NCI-H2171 treated with DMSO at 0.1 percent for 48 hours (cell line): ENCODE data around the gene PROZ.
"Not testable (repeated sequence)": the region's sequence is repeated elsewhere in the genome, so short reads cannot be mapped to it uniquely, and the experiment has no call there.

Source experiments
- DNase-seq: peaks from one replicate; lab custom pipeline; 2025; lab: John Stamatoyannopoulos, UW

The PROZ gene

DNA sequence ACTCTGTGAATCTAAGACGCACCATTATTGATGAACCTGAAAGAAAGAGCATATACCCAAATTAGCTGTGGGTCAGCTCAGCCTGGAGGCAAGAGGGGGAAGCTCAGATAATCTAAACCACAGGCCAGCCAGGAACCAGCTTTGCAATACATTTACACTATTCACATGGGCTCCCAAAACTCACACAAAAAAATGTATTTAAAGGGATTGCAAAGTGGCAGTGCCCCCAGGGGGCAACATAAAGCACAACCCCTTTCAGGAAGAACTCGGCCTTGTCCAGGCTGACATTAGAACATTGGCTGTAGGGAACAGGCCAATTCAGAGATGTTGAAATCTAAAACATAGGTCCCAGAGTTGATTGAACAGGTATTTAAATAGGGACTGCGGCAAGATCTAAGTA lies 3.2 kb upstream of the PROZ start:
- DNase-seq: no peak

DNA sequence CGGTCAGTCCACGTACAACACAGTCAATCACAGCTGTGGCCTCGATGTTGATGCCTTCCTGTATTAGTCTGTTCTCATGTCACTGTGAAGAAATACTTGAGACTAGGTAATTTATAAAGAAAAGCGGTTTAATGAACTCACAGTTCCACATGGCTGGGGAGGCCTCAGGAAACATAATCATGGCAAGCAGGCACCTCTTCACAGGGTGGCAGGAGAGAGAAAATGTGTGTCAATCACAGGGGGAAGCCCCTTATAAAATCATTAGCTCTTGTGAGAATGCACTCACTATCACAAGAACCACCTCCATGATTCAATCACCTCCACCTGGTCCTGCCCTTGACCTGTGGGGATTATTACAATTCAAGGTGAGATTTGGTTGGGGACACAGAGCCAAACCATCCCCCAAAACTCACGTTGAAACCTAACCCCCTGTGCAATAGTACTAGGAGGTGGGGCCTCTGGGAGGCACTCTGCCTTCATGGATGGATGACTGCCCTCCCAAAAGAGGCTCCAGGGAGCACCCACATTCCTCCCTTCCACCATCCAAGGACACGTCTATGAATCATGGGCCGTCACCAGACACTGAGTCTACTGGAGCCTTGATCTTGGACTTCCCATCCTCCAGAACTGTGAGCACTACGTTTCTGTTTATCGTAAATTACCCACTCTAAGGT lies 2.3 kb upstream of the PROZ start:
- DNase-seq: no peak

DNA sequence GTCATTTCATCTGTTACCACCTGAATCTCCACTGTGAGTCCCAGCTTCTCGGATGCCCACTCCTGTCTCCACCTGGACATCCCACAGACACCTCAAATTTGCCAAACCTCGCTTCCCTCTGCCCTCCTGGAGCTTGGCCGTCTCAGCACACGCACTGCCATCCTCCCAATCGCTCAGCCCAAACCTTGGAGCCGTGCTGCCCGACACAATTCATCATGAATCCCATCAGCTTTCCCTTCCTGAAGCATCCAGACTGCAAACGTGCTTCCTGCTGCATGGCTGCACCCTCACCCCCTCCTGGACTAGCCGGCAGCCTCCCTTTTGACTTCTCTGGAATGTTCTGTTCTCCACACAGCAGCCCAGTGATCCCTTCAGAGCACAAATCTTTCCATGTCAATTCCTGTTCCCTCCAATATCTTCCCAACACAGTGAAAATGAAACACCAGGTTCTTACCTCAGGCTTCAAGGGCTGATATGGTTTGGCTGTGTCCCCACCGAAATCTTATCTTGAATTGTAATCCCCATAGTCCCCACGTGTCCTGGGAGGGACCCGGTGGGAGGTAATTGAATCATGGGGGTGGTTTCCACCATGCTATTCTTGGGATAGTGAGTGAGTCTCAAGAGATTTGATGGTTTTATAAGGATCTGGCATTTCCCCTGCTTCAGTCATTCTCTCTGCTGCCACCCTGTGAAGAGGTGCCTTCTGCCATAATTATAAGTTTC lies 1.1 kb upstream of the PROZ start:
- DNase-seq: peak; percentile 33

DNA sequence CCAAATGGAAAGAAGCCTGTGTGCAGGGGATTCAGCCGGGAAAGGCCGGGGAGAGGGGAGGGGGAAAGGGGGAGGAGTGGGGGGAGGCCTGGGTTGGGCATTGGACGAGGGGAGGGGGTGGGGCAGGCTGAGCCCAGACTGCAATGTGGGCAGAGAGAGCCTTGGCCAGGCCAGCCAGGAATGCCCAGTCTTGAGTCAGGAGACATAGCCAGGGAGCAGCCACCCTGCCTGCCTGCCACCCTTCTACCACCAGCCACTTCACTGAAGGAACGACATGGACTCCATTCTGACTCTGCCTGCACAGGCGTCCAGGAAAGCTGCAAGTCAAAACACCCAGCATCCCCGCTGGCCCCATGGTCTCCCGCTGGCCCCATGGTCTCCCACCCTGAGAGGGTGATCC lies 498 bp downstream of the PROZ start:
- no peak for DNase-seq

DNA sequence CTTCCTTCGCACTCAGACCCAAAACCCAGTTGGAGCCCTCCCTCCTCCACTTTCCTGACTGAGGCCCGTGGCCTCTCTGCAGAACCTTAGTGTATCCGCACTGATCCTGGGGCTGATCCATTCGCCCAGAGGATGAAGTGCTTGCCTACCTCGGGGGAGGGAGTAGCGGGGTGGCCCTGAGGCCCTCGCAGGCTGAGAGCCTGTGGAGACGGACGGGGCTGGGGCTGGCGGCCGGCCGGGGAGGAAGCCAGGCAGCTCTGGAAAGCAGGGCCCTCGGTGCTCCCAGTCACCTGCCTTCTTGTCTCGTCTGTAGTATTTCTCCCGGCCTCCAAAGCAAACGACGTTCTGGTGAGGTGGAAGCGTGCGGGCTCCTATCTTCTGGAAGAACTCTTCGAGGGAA lies 1.3 kb downstream of the PROZ start:
- no peak for DNase-seq

DNA sequence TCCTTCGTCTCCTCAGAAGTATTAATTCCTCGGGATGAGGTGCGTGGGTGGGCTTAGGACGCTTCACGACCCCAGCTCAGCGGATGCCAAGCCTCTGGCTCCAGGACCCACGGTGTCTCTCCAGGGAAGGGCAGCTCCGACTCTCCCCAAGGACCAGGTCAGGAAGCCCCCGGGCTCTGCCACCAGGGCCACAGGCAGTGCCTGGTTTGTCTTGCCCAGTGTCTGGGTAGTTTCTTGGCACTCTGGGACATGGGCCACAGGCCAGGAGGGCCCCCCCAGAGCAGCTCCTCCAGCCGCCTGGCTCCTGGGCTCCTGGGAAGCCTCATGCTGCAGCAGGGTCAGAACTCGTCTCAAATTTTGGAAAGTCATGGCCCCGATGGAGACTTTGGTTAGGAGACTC lies 2.5 kb downstream of the PROZ start:
- DNase-seq: no peak

DNA sequence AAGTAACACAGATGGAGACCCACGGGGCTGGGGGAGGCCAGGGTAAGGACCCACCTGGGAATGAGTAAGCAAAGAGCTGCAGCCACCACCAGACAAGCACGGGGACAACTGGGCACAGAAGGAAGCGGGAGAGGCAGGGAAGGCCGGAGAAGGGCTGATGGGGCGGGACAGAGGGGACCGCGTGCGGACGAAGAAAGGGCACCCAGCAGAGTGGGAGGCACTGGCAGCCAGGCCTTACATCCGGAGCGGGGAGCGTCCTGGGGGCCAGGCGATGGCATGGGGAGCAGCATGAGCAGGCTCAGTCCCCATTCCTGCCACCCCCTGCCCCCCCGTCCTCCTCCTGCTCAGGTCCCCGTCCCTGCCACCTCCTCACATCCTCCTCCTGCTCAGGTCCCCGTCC lies 3.0 kb downstream of the PROZ start:
- DNase-seq: no peak

DNA sequence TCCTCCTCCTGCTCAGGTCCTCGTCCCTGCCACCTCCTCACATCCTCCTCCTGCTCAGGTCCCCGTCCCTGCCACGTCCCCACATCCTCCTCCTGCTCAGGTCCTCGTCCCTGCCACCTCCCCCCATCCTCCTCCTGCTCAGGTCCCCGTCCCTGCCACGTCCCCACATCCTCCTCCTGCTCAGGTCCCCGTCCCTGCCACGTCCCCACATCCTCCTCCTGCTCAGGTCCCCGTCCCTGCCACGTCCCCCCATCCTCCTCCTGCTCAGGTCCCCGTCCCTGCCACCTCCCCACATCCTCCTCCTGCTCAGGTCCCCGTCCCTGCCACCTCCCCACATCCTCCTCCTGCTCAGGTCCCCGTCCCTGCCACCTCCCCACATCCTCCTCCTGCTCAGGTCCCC lies 3.5 kb downstream of the PROZ start:
- DNase-seq: not testable (repeated sequence)

DNA sequence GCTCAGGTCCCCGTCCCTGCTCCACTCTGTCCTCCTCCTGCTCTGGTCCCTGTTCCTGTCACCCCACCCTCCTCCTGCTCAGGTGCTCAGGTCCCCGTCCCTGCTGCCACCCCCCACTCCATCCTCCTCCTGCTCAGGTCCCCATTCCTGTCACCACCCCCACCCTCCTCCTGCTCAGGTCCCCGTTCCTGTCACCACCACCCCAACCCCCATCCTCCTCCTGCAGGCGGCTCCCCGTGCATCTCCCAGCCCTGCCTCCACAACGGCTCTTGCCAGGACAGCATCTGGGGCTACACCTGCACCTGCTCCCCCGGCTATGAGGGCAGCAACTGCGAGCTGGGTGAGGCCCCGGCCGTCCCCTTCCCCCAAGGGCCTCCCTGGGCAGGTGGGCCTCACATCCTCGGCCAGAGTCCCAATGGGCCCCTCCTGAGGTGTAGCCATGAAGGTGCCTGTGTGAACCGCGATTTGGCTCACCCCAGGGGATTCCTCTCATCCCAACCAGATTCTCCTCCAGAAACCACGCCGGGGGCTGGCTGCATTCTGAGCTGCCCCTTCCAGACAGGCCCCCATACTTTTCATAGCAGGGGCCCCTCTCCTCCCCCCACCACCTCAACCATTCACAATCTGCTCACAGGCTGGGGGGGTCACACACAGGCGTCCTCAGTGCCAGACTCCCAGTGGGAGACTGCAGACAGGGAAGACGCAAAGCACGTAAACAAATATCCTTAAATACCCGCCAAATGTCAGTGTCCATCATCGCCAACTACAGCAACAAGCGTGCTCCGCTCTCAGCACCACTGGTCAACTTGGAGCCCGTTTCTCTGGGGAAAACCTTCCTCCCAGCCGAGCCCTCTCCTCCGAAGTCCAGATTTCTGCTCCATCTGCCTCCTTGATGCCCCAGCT lies 4.6 kb downstream of the PROZ start:
- peak; percentile 63 for DNase-seq

DNA sequence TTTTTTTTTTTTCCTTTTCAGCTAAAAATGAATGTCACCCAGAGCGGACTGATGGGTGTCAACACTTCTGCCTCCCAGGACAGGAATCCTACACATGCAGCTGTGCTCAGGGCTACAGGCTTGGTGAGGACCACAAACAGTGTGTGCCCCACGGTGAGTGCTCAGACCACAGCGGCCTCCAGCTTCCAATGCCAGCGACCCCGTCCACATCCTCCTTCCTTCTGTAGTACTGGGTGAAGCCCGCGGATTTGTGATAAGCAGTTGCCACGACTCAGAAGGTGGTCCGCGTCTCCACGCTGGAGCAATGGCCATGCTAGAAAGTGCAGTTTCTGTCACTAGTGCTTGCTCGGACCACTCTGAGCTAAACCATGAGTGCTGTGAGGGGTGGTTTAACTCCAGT lies 6.0 kb downstream of the PROZ start:
- no peak for DNase-seq

DNA sequence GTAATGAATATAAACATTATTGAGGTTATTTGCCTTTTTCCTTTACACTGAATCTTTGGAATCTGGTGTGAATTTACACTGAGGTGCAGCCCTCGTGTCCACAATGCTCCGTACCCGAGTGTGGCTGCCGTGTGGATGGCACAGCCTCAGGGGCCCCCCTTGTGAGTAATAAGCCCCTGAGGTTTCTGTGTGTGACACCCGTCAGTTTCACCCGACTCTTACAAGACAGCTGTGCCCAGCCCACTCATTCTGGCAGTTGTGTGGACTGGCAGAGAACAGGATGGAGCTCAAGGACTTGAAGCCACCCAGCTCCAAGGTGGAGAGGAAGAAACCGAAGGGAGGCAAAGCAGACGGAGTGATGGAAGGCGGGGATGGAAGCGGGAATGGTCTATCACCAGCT lies 7.8 kb downstream of the PROZ start:
- DNase-seq: no peak

DNA sequence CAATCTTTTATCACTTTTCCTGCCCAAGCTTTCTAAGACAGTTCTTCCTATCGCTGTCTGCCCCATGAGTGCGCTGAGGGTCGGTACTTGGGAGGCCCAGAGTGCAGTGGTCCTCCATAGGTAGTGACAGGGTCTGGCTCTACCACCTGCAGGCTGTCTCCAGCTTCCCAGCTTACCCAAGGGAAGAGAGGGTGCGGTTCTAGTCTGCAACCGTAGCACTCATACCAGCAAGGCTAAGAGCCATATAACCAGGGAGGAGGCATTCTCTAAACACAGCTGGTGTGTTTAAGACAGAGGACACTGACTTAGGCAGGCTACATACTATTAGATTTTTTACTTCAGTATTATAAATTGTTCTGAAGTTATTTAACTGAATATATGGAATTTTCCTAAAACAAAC lies 8.2 kb downstream of the PROZ start:
- DNase-seq: no peak

DNA sequence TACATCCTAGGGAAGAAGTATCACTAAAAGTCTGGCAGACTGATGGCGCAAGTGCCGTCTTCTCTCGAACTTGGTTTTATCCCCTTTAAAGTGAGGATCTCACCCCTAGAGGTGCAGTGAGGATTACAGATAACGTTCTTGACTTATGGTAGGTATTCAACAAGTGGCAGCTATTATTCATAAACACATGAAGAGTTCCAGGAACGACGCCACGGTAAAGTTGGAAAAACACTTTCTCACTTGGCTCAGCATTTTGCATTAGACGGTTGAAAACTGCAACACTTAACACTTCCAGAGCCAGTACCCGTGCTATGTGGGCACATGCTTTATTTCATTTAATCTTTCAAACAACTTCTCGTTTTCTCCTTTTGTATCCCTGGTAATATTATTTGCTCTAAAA lies 8.7 kb downstream of the PROZ start:
- DNase-seq: no peak

DNA sequence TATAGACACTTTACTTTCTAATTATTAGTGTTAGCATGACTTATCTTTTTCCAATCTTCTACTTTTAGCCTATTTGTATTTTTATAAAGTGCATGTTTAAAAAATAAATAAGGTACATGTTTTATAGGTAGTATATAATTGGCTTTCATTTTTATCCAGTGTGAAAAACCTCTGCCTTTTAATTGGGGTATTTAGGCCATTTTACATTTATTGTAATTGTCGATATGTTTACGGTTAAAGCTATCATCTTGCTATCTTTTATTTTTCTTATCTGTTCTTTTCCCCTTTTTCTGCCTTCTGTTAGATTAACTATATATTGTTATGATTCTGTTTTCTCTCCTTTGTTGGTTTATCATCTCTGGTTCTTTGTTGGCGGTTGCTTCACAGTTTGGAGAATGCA lies 9.1 kb downstream of the PROZ start:
- no peak for DNase-seq

DNA sequence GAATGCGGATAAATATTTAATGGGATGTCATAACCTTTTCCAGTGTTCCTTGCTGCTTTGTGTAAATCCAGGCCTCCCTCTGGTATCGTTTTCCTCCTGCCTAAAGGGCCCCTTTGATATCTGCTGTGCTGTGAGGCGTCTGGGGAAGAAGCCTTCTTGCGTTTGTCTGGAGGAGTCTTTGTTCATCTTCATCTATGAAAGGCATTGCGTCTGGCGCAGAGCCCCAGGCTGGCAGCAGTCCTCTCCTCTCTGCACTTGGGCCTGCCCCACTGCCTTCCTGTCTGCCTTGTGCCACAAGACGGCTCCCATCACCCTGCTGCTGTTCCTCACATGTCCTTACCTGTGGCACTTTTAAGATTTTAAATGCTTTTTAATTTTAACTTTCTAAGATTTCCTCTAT lies 9.8 kb downstream of the PROZ start:
- DNase-seq: no peak

DNA sequence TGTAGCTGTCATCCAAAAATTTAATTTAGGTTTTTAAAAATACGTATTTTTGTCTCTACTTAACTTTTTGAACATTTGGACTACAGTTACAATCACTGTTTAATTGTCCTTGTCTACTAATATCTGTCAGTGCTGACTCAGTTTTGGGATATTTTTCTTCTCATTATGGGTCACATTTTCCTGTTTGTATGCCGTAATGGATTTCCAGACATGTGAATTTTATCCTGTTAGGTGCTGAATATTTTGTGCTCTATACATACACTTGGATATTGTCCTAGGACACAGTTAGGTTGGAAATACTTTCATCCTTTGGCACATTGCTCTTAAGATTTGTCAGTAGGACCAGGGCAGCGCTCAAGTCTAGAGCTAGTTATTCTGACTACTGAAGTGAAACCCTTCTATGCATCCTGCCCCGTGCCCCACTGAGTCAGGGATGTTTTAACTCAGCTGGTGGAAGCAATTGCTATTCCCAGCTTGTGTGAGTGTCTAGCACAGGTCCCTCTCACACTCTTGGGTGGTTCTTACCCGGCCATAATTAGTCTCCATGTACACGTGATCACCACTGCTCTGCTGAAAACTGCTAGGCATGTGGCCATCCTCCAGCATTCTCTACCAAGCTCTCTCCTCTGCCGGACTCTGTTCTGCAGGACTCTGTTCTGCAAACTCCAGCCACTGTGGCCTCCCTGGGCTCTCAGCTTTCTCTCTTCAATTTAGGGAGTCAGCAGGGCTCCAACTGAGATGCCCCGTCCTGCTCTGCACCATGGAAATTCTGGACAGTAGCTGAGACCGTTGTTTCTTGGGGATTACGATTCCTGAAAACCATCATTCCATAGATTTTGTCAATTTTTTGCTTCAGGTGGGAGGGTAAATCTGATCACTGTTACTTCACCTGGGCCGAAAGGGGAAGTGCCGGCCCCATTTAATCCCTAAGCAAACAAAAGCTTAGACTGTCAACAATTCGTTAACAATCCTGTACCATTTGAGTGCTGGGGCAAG lies 11.1 kb downstream of the PROZ start:
- DNase-seq: no peak

DNA sequence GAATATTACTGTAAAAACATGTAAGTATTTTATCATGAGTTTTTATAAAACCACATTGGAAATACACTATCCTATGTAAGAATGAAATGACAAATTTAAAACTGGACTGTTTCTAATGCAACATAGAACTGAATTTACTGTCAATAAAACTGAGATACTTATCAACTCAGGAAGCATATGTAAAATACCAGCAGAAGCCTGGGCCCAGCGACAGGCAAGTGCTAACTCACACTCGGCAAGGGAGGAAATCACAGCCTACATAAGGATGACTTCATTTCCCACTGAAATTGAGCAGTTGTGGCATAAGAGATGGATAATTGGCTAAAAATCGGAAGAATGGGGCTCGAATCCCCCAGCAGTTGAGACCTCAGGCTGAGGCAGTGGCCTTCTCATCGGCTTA lies 12.1 kb downstream of the PROZ start:
- no peak for DNase-seq

DNA sequence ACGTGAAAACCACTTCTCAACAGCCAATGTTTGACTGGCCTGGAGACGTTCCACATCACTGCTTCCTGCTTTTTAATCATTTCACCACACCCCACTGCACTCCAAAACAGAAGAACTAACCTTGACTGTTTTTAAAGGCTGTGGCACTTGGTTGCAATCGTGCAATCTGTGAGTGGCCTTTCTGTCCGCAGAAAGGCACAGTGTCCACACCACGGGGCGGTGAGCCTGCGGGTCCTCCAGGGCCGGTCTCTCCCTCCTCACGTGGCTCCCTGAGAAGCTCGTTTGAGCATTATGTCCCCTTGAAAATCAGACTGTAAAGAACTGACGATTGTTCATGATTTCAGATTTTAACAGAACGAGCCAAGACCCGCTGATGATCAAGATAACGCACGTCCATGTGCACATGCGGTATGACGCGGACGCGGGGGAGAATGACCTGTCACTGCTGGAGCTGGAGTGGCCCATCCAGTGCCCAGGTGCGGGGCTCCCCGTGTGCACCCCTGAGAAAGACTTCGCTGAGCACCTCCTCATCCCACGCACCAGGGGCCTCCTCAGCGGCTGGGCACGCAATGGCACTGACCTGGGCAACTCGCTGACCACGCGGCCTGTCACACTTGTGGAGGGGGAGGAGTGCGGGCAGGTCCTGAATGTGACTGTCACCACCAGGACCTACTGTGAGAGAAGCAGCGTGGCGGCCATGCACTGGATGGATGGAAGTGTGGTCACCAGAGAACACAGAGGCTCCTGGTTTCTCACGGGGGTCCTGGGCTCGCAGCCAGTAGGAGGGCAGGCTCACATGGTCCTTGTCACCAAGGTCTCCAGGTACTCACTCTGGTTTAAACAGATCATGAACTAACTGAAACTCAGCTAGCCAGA lies 13.0 kb downstream of the PROZ start:
- DNase-seq: no peak

DNA sequence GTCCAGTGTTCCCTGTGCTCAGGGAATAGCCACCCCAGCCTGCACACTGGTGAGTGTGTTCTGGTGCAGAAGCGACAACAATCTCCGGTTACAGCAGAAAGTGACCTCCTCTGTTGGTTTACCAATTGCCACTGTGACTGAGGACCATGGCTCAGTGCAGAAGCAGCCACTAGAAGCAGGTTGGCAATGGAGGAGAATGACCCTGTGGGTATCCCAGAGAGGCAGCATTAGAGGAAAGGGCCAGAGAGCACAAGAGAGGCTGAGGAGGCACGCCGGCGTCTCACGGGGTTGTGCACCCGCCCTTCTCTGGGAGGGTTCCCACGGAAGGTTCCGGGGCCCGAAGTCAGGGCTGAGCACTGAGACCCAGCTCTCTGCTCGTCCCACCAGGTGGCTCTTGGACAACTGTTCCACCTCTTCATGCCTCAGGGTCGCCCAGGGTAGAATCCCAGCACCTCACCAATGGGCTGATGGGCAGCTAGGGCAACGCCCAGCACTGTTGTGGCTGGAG lies 14.0 kb downstream of the PROZ start:
- no peak for DNase-seq

DNA sequence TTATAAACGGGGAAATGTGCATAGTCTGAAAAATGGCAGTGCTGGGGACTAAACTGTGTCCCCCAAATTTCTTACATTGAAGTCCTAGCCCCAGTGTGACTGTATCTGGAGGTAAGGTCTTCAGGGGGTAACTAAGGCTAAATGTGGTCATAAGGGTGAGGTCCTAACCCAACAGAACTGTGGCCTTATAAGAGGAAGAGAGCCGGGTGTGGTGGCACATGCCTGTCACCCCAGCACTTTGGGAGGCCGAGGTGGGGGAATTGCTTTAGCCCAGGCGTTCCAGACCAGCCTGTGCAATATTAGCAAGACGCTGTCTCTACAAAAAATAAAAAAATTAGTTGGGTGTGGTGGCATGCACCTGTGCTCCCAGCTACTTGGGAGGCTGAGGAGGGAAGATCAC lies 17.8 kb downstream of the PROZ start:
- no peak for DNase-seq

DNA sequence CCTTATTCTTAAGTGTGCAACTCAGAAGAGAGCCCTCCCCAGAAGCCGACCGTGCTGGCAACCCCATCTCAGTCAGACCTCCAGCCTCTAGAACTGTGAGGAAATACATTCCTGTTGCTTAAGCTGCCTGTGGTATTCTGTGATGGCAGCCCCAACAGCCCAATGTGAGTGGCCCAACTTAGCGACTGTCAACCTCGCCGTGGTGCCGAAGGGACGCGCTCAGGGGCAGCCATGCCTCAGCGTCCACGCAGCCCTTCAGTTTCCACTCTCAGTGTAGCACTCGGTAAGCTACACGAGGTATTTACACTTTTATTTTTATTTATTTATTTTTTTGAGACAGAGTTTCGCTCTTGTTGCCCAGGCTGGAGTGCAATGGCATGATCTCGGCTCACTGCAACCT lies 18.4 kb downstream of the PROZ start:
- no peak for DNase-seq
